Endodermal cell (in vitro differentiated cells): ENCODE data around the gene SLCO1C1. TPM values are rescaled to one million over a fixed set of nuclear protein-coding genes. Genes with fewer than 3 reads are reported as not detected.

ENCODE experiments used
- DNase-seq: peaks from one replicate; pipeline ENCODE4 v3.0.0-alpha.2; 2017
- H3K27ac ChIP-seq: 2 replicates; pipeline ENCODE4 v1.5.1; 2013; ENCODE audit warnings: mild to moderate bottlenecking, low read depth, low read length, moderate library complexity
- H3K27me3 ChIP-seq: 2 replicates; pipeline ENCODE4 v1.6.1; 2013; ENCODE audit warnings: mild to moderate bottlenecking, low read length, moderate library complexity; ENCODE audit not compliant: insufficient read depth, control insufficient read depth, poor library complexity, severe bottlenecking
- H3K36me3 ChIP-seq: 2 replicates; pipeline ENCODE4 v1.7.0; 2013; ENCODE audit warnings: mild to moderate bottlenecking, low read length, moderate library complexity; ENCODE audit not compliant: control insufficient read depth, insufficient read depth
- H3K4me1 ChIP-seq: one replicate; pipeline ENCODE4 v1.7.0; 2013; ENCODE audit warnings: low read length; ENCODE audit not compliant: control insufficient read depth, insufficient read depth
- H3K4me3 ChIP-seq: 2 replicates; pipeline ENCODE4 v1.5.1; 2013; ENCODE audit warnings: mild to moderate bottlenecking, low read length, moderate library complexity
- H3K9ac ChIP-seq: 2 replicates; pipeline ENCODE4 v1.6.1; 2013; ENCODE audit warnings: mild to moderate bottlenecking, low read length, moderate library complexity; ENCODE audit not compliant: poor library complexity, severe bottlenecking; ENCODE audit errors: extremely low read depth
- H3K9me3 ChIP-seq: 2 replicates; pipeline ENCODE4 v1.6.1; 2013; ENCODE audit warnings: mild to moderate bottlenecking, low read length, moderate library complexity; ENCODE audit not compliant: control insufficient read depth
- H3K27ac Mint-ChIP-seq: 2 replicates; pipeline ENCODE4 v1.8.0; 2020; ENCODE audit warnings: mixed read lengths
- H3K27me3 Mint-ChIP-seq: 2 replicates; pipeline ENCODE4 v1.8.0; 2021; ENCODE audit warnings: mild to moderate bottlenecking, mixed read lengths; ENCODE audit not compliant: insufficient read depth
- H3K36me3 Mint-ChIP-seq: 2 replicates; pipeline ENCODE4 v1.8.0; 2020; ENCODE audit warnings: low read depth, mixed read lengths
- H3K4me1 Mint-ChIP-seq: 2 replicates; pipeline ENCODE4 v1.8.0; 2020; ENCODE audit warnings: mixed read lengths
- H3K4me3 Mint-ChIP-seq: 2 replicates; pipeline ENCODE4 v1.8.0; 2020; ENCODE audit warnings: mild to moderate bottlenecking, moderate library complexity, mixed read lengths
- H3K9me3 Mint-ChIP-seq: 2 replicates; pipeline ENCODE4 v1.8.0; 2020; ENCODE audit warnings: mild to moderate bottlenecking, mixed read lengths
- CTCF ChIP-seq: fragments of 200-600 bp; sonication (generic); conservative IDR thresholded peaks from 2 replicates; pipeline ENCODE4 v1.5.0; 2021; ENCODE audit warnings: antibody characterized with exemption, mild to moderate bottlenecking
- WGBS, 2 experiments: methylation state at CpG; one replicate each; pipeline versions ENCODE4 v1.1.5 to v1.1.7; 2013; ENCODE audit warnings: missing lambda C conversion rate in 2 of 2, mixed read lengths in 1 of 2; ENCODE audit not compliant: insufficient coverage in 1 of 2, insufficient read length in 1 of 2; 5-methylcytosine and 5-hydroxymethylcytosine counted together
- total RNA-seq, 2 donors: library from RNA; stranded (reverse); fragmentation: NEBNext Ultra II Directional in 1 of 2; extraction: Animal tissue kit (Norgen Biotek cat#: 25700) in 1 of 2; gene quantifications; 2 replicates in 1 of 2; 3 replicates in 1 of 2; pipeline ENCODE4 v1.2.1, GENCODE V29; 2021

SLCO1C1 gene
- total RNA-seq, 2 donors from 2014 or later = 0.57 to 0.64 TPM

GRCh38 chr12:20792971-20793370 is 97.8 kb downstream of the SLCO1C1 start:
- 100% methylated on average over 1 of the region's 1 CpG; no CpG with 5 or more reads in 1 of the 2 experiments for WGBS, 2 experiments
- H3K27me3 ChIP-seq = peaks cover 7% of the 10 kb centered on the region
- H3K9me3 Mint-ChIP-seq = peaks cover 10% of the 10 kb centered on the region
- no peak overlapping the region for H3K27ac ChIP-seq
- no peak overlapping the region for H3K9ac ChIP-seq
- TF ChIP-seq CTCF = no peak
- H3K27me3 Mint-ChIP-seq = peaks cover 11% of the 10 kb centered on the region
- H3K9me3 ChIP-seq = no peaks in the 10 kb centered on the region
- H3K27ac Mint-ChIP-seq = no peak overlapping the region
- no peaks in the 10 kb centered on the region for H3K4me1 ChIP-seq
- H3K4me1 Mint-ChIP-seq = peaks cover 2% of the 10 kb centered on the region
- no peaks in the 10 kb centered on the region for H3K36me3 ChIP-seq
- H3K4me3 Mint-ChIP-seq = no peak overlapping the region
- no peaks in the 10 kb centered on the region for H3K36me3 Mint-ChIP-seq
- H3K4me3 ChIP-seq = no peak overlapping the region
- no peak for DNase-seq

DNA sequence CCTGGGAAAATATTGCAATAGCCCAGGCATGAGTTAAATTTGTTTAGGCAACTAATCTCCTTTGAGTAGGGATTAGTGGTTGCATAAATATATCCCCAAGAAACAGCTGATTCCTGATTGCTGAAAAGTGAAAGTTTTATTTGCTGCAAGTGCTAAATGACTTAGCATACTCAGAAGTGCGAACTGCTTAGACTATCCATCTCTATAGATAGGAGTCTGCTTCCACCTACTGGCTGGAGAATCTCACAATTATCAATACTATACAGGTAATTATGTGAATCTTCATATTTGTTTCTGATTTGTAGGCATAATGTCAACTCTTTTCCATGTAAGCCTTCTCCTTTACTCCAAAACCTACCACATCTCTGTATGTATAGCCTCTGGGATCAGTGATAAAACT is 103.4 kb downstream of the SLCO1C1 start:
- peaks cover 24% of the 10 kb centered on the region for H3K27me3 ChIP-seq
- Mint-ChIP-seq H3K27me3 (peaks cover 14% of the 10 kb centered on the region), H3K9me3 (peaks cover 1% of the 10 kb centered on the region), H3K4me3 (no peak overlapping the region), H3K4me1 (peaks cover 3% of the 10 kb centered on the region), H3K36me3 (no peaks in the 10 kb centered on the region), H3K27ac (no peak overlapping the region)
- H3K9ac ChIP-seq = no peak overlapping the region
- no peaks in the 10 kb centered on the region for H3K9me3 ChIP-seq
- DNase-seq = no peak
- TF ChIP-seq CTCF = peak; percentile 98
- H3K4me3 ChIP-seq = no peak overlapping the region
- no peak overlapping the region for H3K27ac ChIP-seq
- H3K4me1 ChIP-seq = no peaks in the 10 kb centered on the region
- 50 to 100% methylated on average over 1 of the region's 1 CpG for WGBS, 2 experiments
- H3K36me3 ChIP-seq = no peaks in the 10 kb centered on the region

DNA sequence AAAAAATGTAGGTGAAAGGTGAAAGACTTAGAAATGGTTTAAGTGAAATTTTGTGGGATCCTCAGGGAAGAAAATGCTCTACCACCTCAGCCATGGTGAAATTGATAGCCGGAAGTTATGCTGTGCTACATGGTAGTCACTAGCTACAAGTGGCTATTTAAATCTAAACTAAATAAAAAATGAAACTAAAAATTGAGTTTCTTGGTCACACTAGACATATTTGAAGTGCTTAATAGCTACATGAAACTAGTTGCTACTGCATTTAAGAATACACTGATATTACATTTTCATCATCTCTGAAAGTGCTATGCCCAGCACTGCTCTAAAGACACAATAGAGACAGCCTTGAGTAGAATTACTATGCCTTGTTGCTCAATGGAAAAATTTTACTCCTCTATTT is 105.0 kb downstream of the SLCO1C1 start:
- H3K9me3 Mint-ChIP-seq = no peaks in the 10 kb centered on the region
- TF ChIP-seq CTCF = no peak
- H3K27me3 ChIP-seq = peaks cover 24% of the 10 kb centered on the region
- no peaks in the 10 kb centered on the region for H3K4me1 ChIP-seq
- H3K27ac Mint-ChIP-seq = no peak overlapping the region
- no peaks in the 10 kb centered on the region for H3K36me3 Mint-ChIP-seq
- no peak for DNase-seq
- H3K27ac ChIP-seq = no peak overlapping the region
- H3K36me3 ChIP-seq = no peaks in the 10 kb centered on the region
- no peak overlapping the region for H3K9ac ChIP-seq
- H3K4me3 Mint-ChIP-seq = no peak overlapping the region
- H3K27me3 Mint-ChIP-seq = peaks cover 14% of the 10 kb centered on the region
- WGBS, 2 experiments = 90% methylated on average over 1 of the region's 1 CpG; no CpG with 5 or more reads in 1 of the 2 experiments
- no peaks in the 10 kb centered on the region for H3K9me3 ChIP-seq
- H3K4me3 ChIP-seq = no peak overlapping the region
- H3K4me1 Mint-ChIP-seq = peaks cover 3% of the 10 kb centered on the region
